Activated CD4-positive, alpha-beta T cell treated with anti-CD3 and anti-CD28 coated beads, Interleukin-2, amount 50 U/mL, for 16 hours (primary cell): ENCODE data around the gene CGNL1.
A peak's percentile ranks its signal among the peaks of the same experiment; 100 is the strongest.

Experiments used
- DNase-seq: peaks from one replicate; pipeline ENCODE4 v3.0.0-alpha.2; 2020

Gene CGNL1

GRCh38 chr15:57375827-57376695 is at the start of gene CGNL1:
TSS of gene CGNL1 (plus strand) at chr15:57376505. CDS start at chr15:57438000, 61,495 bp downstream.
- DNase-seq, result no peak

GRCh38 chr15:57327985-57328471 is 48.3 kb upstream of the CGNL1 start:
- no peak for DNase-seq

GRCh38 chr15:57328479-57328878 is 47.8 kb upstream of the CGNL1 start:
- DNase-seq, result no peak

GRCh38 chr15:57328897-57329296 is 47.4 kb upstream of the CGNL1 start:
- DNase-seq, result no peak

- no peak for DNase-seq
Observed at GRCh38 chr15:57329582-57330367, 46.5 kb upstream of the CGNL1 start.

- DNase-seq, result no peak
Observed at GRCh38 chr15:57330619-57331340, 45.5 kb upstream of the CGNL1 start.

GRCh38 chr15:57332326-57332725 is 44.0 kb upstream of the CGNL1 start:
- DNase-seq, result no peak

- no peak for DNase-seq
Observed at GRCh38 chr15:57333487-57333886, 42.8 kb upstream of the CGNL1 start.

GRCh38 chr15:57334257-57334656 is 42.0 kb upstream of the CGNL1 start:
- no peak for DNase-seq

- DNase-seq, result no peak
Observed at GRCh38 chr15:57335293-57335715, 41.0 kb upstream of the CGNL1 start.

- no peak for DNase-seq
Observed at GRCh38 chr15:57335719-57336118, 40.6 kb upstream of the CGNL1 start.

- DNase-seq, result no peak
Observed at GRCh38 chr15:57337868-57338411, 38.4 kb upstream of the CGNL1 start.

GRCh38 chr15:57339321-57339720 is 37.0 kb upstream of the CGNL1 start:
- DNase-seq, result no peak

- DNase-seq, result peak; percentile 46
Observed at GRCh38 chr15:57340682-57341259, 35.5 kb upstream of the CGNL1 start.

- DNase-seq, result no peak
Observed at GRCh38 chr15:57343048-57343447, 33.3 kb upstream of the CGNL1 start.

GRCh38 chr15:57343498-57343897 is 32.8 kb upstream of the CGNL1 start:
- DNase-seq, result no peak

GRCh38 chr15:57344282-57344681 is 32.0 kb upstream of the CGNL1 start:
- no peak for DNase-seq

GRCh38 chr15:57345584-57345983 is 30.7 kb upstream of the CGNL1 start:
- no peak for DNase-seq

- no peak for DNase-seq
Observed at GRCh38 chr15:57348081-57348480, 28.2 kb upstream of the CGNL1 start.

GRCh38 chr15:57352535-57353316 is 23.6 kb upstream of the CGNL1 start:
- DNase-seq, result no peak

- DNase-seq, result no peak
Observed at GRCh38 chr15:57353317-57353804, 22.9 kb upstream of the CGNL1 start.
